ENCODE data around the gene HINT2.

The HINT2 gene

GRCh38 chr9:35814841-35815543 lies at the start of gene HINT2:
Gene HINT2 (minus strand): TSS chr9:35815042. CDS start chr9:35814979, 63 bp downstream.
- H3K9ac ChIP-seq (ENCODE audit: low read length) = peak within 1 kb of the TSS; percentile 94
- H3K4me1 ChIP-seq (ENCODE audit: control insufficient read depth, insufficient read depth, low read length) = peaks cover 26% of the 10 kb centered on the region
- H3K4me3 ChIP-seq (ENCODE audit: low read length) = peak within 1 kb of the TSS; percentile 78
- no peaks in the 10 kb centered on the region for H3K27me3 ChIP-seq (ENCODE audit: control insufficient read depth, insufficient read depth, low read length)
- no peaks in the 10 kb centered on the region for H3K36me3 ChIP-seq (ENCODE audit: control insufficient read depth, insufficient read depth, low read length)
- H3K9me3 ChIP-seq (ENCODE audit: control insufficient read depth, low read length) = no peaks in the 10 kb centered on the region

- Histone ChIP-seq H3K9me3 (ENCODE audit: control insufficient read depth, low read length) (no peaks in the 10 kb centered on the region), H3K36me3 (ENCODE audit: control insufficient read depth, insufficient read depth, low read length) (no peaks in the 10 kb centered on the region), H3K9ac (ENCODE audit: low read length) (no peak overlapping the region), H3K4me3 (ENCODE audit: low read length) (no peak overlapping the region), H3K4me1 (ENCODE audit: control insufficient read depth, insufficient read depth, low read length) (no peaks in the 10 kb centered on the region), H3K27me3 (ENCODE audit: control insufficient read depth, insufficient read depth, low read length) (peaks cover 16% of the 10 kb centered on the region)
Measured at GRCh38 chr9:35863583-35863982, 48.7 kb upstream of the HINT2 start.

- peaks cover 16% of the 10 kb centered on the region for H3K27me3 ChIP-seq (ENCODE audit: control insufficient read depth, insufficient read depth, low read length)
- H3K9me3 ChIP-seq (ENCODE audit: control insufficient read depth, low read length) = no peaks in the 10 kb centered on the region
- H3K9ac ChIP-seq (ENCODE audit: low read length) = no peak overlapping the region
Measured at GRCh38 chr9:35862328-35862727, 47.5 kb upstream of the HINT2 start.

GRCh38 chr9:35861161-35861897 lies 46.5 kb upstream of the HINT2 start:
- Histone ChIP-seq H3K4me3 (ENCODE audit: low read length) (no peak overlapping the region), H3K9me3 (ENCODE audit: control insufficient read depth, low read length) (no peaks in the 10 kb centered on the region)

More at GRCh38 chr9:35862328-35862727, 47.5 kb upstream of the HINT2 start:
- Histone ChIP-seq H3K36me3 (ENCODE audit: control insufficient read depth, insufficient read depth, low read length) (no peaks in the 10 kb centered on the region), H3K4me3 (ENCODE audit: low read length) (no peak overlapping the region), H3K4me1 (ENCODE audit: control insufficient read depth, insufficient read depth, low read length) (no peaks in the 10 kb centered on the region)

GRCh38 chr9:35859990-35860339 lies 45.1 kb upstream of the HINT2 start:
- Histone ChIP-seq H3K4me3 (ENCODE audit: low read length) (no peak overlapping the region), H3K36me3 (ENCODE audit: control insufficient read depth, insufficient read depth, low read length) (no peaks in the 10 kb centered on the region), H3K27me3 (ENCODE audit: control insufficient read depth, insufficient read depth, low read length) (peaks cover 16% of the 10 kb centered on the region), H3K4me1 (ENCODE audit: control insufficient read depth, insufficient read depth, low read length) (no peaks in the 10 kb centered on the region), H3K9ac (ENCODE audit: low read length) (no peak overlapping the region), H3K9me3 (ENCODE audit: control insufficient read depth, low read length) (no peaks in the 10 kb centered on the region)

More at GRCh38 chr9:35861161-35861897, 46.5 kb upstream of the HINT2 start:
- Histone ChIP-seq H3K4me1 (ENCODE audit: control insufficient read depth, insufficient read depth, low read length) (no peaks in the 10 kb centered on the region), H3K36me3 (ENCODE audit: control insufficient read depth, insufficient read depth, low read length) (no peaks in the 10 kb centered on the region), H3K27me3 (ENCODE audit: control insufficient read depth, insufficient read depth, low read length) (peaks cover 16% of the 10 kb centered on the region), H3K9ac (ENCODE audit: low read length) (no peak overlapping the region)

- Histone ChIP-seq H3K4me3 (ENCODE audit: low read length) (no peak overlapping the region), H3K4me1 (ENCODE audit: control insufficient read depth, insufficient read depth, low read length) (no peaks in the 10 kb centered on the region), H3K27me3 (ENCODE audit: control insufficient read depth, insufficient read depth, low read length) (peaks cover 16% of the 10 kb centered on the region), H3K36me3 (ENCODE audit: control insufficient read depth, insufficient read depth, low read length) (no peaks in the 10 kb centered on the region), H3K9me3 (ENCODE audit: control insufficient read depth, low read length) (no peaks in the 10 kb centered on the region), H3K9ac (ENCODE audit: low read length) (no peak overlapping the region)
Measured at GRCh38 chr9:35859310-35859989, 44.6 kb upstream of the HINT2 start.

GRCh38 chr9:35858458-35858857 lies 43.6 kb upstream of the HINT2 start:
- Histone ChIP-seq H3K9me3 (ENCODE audit: control insufficient read depth, low read length) (no peaks in the 10 kb centered on the region), H3K36me3 (ENCODE audit: control insufficient read depth, insufficient read depth, low read length) (no peaks in the 10 kb centered on the region), H3K27me3 (ENCODE audit: control insufficient read depth, insufficient read depth, low read length) (peaks cover 16% of the 10 kb centered on the region), H3K4me3 (ENCODE audit: low read length) (no peak overlapping the region), H3K4me1 (ENCODE audit: control insufficient read depth, insufficient read depth, low read length) (no peaks in the 10 kb centered on the region), H3K9ac (ENCODE audit: low read length) (no peak overlapping the region)

GRCh38 chr9:35856882-35857281 lies 42.0 kb upstream of the HINT2 start:
- Histone ChIP-seq H3K9ac (ENCODE audit: low read length) (no peak overlapping the region), H3K27me3 (ENCODE audit: control insufficient read depth, insufficient read depth, low read length) (peaks cover 11% of the 10 kb centered on the region), H3K36me3 (ENCODE audit: control insufficient read depth, insufficient read depth, low read length) (no peaks in the 10 kb centered on the region), H3K9me3 (ENCODE audit: control insufficient read depth, low read length) (no peaks in the 10 kb centered on the region), H3K4me1 (ENCODE audit: control insufficient read depth, insufficient read depth, low read length) (no peaks in the 10 kb centered on the region), H3K4me3 (ENCODE audit: low read length) (no peak overlapping the region)

GRCh38 chr9:35856206-35856605 lies 41.4 kb upstream of the HINT2 start:
- no peak overlapping the region for H3K4me3 ChIP-seq (ENCODE audit: low read length)
- no peaks in the 10 kb centered on the region for H3K4me1 ChIP-seq (ENCODE audit: control insufficient read depth, insufficient read depth, low read length)
- H3K9ac ChIP-seq (ENCODE audit: low read length) = no peak overlapping the region
- H3K27me3 ChIP-seq (ENCODE audit: control insufficient read depth, insufficient read depth, low read length) = peaks cover 8% of the 10 kb centered on the region
- no peaks in the 10 kb centered on the region for H3K36me3 ChIP-seq (ENCODE audit: control insufficient read depth, insufficient read depth, low read length)
- no peaks in the 10 kb centered on the region for H3K9me3 ChIP-seq (ENCODE audit: control insufficient read depth, low read length)

GRCh38 chr9:35854091-35854762 lies 39.4 kb upstream of the HINT2 start:
- Histone ChIP-seq H3K4me3 (ENCODE audit: low read length) (no peak overlapping the region), H3K36me3 (ENCODE audit: control insufficient read depth, insufficient read depth, low read length) (no peaks in the 10 kb centered on the region), H3K4me1 (ENCODE audit: control insufficient read depth, insufficient read depth, low read length) (no peaks in the 10 kb centered on the region)

GRCh38 chr9:35852876-35853865 lies 38.3 kb upstream of the HINT2 start:
- no peaks in the 10 kb centered on the region for H3K9me3 ChIP-seq (ENCODE audit: control insufficient read depth, low read length)
- no peaks in the 10 kb centered on the region for H3K27me3 ChIP-seq (ENCODE audit: control insufficient read depth, insufficient read depth, low read length)
- H3K9ac ChIP-seq (ENCODE audit: low read length) = no peak overlapping the region
- peaks cover under 1% of the 10 kb centered on the region for H3K36me3 ChIP-seq (ENCODE audit: control insufficient read depth, insufficient read depth, low read length)
- H3K4me1 ChIP-seq (ENCODE audit: control insufficient read depth, insufficient read depth, low read length) = no peaks in the 10 kb centered on the region
- H3K4me3 ChIP-seq (ENCODE audit: low read length) = no peak overlapping the region

More at GRCh38 chr9:35854091-35854762, 39.4 kb upstream of the HINT2 start:
- Histone ChIP-seq H3K9ac (ENCODE audit: low read length) (no peak overlapping the region), H3K9me3 (ENCODE audit: control insufficient read depth, low read length) (no peaks in the 10 kb centered on the region), H3K27me3 (ENCODE audit: control insufficient read depth, insufficient read depth, low read length) (no peaks in the 10 kb centered on the region)

All from mucosa of stomach (tissue), 1 donor.